Neural progenitor cell (in vitro differentiated cells): ENCODE results near the gene CINP. TPM values are rescaled to one million over a fixed set of nuclear protein-coding genes. Genes with fewer than 3 reads are reported as not detected.
"Not testable (repeated sequence)": the region's sequence is repeated elsewhere in the genome, so short reads cannot be mapped to it uniquely, and the experiment has no call there.

Experiments used
- DNase-seq: peaks from one replicate; pipeline ENCODE4 v3.0.0-alpha.2; 2016; ENCODE audit warnings: low spot score
- H2AFZ ChIP-seq: fragments of 200-600 bp; sonication (generic); replicated peaks from 2 replicates; pipeline ENCODE4 v1.6.1; 2016; ENCODE audit warnings: antibody characterized with exemption
- H3F3A ChIP-seq: fragments of 200-600 bp; sonication (generic); 2 replicates; pipeline ENCODE4 v1.6.1; 2016; ENCODE audit warnings: antibody characterized with exemption, low read depth
- H3K27ac ChIP-seq: fragments of 200-600 bp; sonication (generic); 2 replicates; pipeline ENCODE4 v1.5.1; 2016; ENCODE audit warnings: mild to moderate bottlenecking
- H3K27me3 ChIP-seq: fragments of 200-600 bp; sonication (generic); 2 replicates; pipeline ENCODE4 v1.6.1; 2016; ENCODE audit warnings: mild to moderate bottlenecking, moderate library complexity
- H3K36me3 ChIP-seq: fragments of 200-600 bp; sonication (generic); 2 replicates; pipeline ENCODE4 v1.5.1; 2016
- H3K4me1 ChIP-seq: fragments of 200-600 bp; sonication (generic); 2 replicates; pipeline ENCODE4 v1.6.1; 2016; ENCODE audit warnings: mixed run types
- H3K4me2 ChIP-seq: fragments of 200-600 bp; sonication (generic); 2 replicates; pipeline ENCODE4 v1.6.1; 2016
- H3K4me3 ChIP-seq: fragments of 200-600 bp; sonication (generic); 2 replicates; pipeline ENCODE4 v1.5.1; 2016
- H3K79me2 ChIP-seq: fragments of 200-600 bp; sonication (generic); 2 replicates; pipeline ENCODE4 v1.6.1; 2016; ENCODE audit warnings: low read depth
- H3K9ac ChIP-seq: fragments of 200-600 bp; sonication (generic); 2 replicates; pipeline ENCODE4 v1.6.1; 2016
- H3K9me3 ChIP-seq: fragments of 200-600 bp; sonication (generic); 2 replicates; pipeline ENCODE4 v1.5.1; 2016; ENCODE audit warnings: low read depth
- H4K20me1 ChIP-seq: fragments of 200-600 bp; sonication (generic); 2 replicates; pipeline ENCODE4 v1.6.1; 2016; ENCODE audit warnings: low read depth
- H3K27ac Mint-ChIP-seq: 3 replicates; pipeline ENCODE4 v1.8.0; 2021; ENCODE audit warnings: mixed read lengths
- H3K27me3 Mint-ChIP-seq: 2 replicates; pipeline ENCODE4 v1.8.0; 2022; ENCODE audit warnings: low read depth, mild to moderate bottlenecking, inconsistent platforms, moderate library complexity, mixed read lengths; ENCODE audit not compliant: insufficient read depth
- H3K36me3 Mint-ChIP-seq: 3 replicates; pipeline ENCODE4 v1.8.0; 2021; ENCODE audit warnings: mixed read lengths
- H3K4me1 Mint-ChIP-seq: 3 replicates; pipeline ENCODE4 v1.8.0; 2021; ENCODE audit warnings: mixed read lengths
- H3K4me3 Mint-ChIP-seq: 3 replicates; pipeline ENCODE4 v1.8.0; 2021; ENCODE audit warnings: mild to moderate bottlenecking, moderate library complexity, mixed read lengths
- H3K9me3 Mint-ChIP-seq: 3 replicates; pipeline ENCODE4 v1.8.0; 2020; ENCODE audit warnings: mixed read lengths
- EZH2 ChIP-seq: fragments of 200-600 bp; sonication (generic); IDR thresholded peaks from 2 replicates; pipeline ENCODE4 v1.6.1; 2017; ENCODE audit warnings: antibody characterized with exemption, mild to moderate bottlenecking, moderate library complexity
- EZH2phosphoT487 ChIP-seq: fragments of 200-600 bp; sonication (generic); IDR thresholded peaks from 2 replicates; pipeline ENCODE4 v1.6.1; 2017; ENCODE audit warnings: antibody characterized with exemption
- total RNA-seq: library from RNA; depleted of rRNA; stranded (reverse); fragments of >200 nt; gene quantifications from 2 replicates; pipeline ENCODE4 v1.2.3, GENCODE V29; 2015; ENCODE audit warnings: low replicate concordance
- TF ChIP-seq, protein P1 (sequence below): fragments of 200-600 bp; sonication (generic); IDR thresholded peaks from 2 replicates; pipeline ENCODE4 v1.5.1; 2017; ENCODE audit warnings: antibody characterized with exemption, mild to moderate bottlenecking

CINP gene
- total RNA-seq, 1 donor from 2014 or later = 53.5 TPM

DNA sequence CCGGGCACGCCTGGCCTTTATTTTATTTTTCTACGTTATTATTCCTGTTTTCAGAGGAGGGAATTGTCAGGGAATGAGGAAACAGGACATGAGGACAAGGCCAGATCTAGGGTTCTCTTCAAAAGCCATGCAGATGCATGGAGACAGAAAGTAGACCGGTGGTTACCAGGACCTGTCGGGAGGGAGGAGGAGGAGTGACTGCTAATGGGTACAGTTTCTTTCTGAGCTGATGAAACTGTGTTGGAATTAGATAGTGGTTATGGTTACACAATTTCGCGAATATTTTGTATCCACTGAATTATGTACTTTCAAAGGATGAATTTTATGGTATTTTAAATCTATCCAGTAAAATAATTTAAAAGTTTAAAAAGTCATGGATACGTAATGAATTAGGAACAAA is 31.9 kb downstream of the CINP start:
- H3K9me3 ChIP-seq = no peaks in the 10 kb centered on the region
- no peaks in the 10 kb centered on the region for H3K9me3 Mint-ChIP-seq
- H2AFZ ChIP-seq = no peak overlapping the region
- H4K20me1 ChIP-seq = no peaks in the 10 kb centered on the region
- no peak overlapping the region for H3K4me3 Mint-ChIP-seq
- no peak for DNase-seq
- H3F3A ChIP-seq = no peaks in the 10 kb centered on the region
- no peaks in the 10 kb centered on the region for H3K27me3 Mint-ChIP-seq
- H3K9ac ChIP-seq = no peak overlapping the region
- H3K4me3 ChIP-seq = no peak overlapping the region
- H3K36me3 ChIP-seq = no peaks in the 10 kb centered on the region
- no peaks in the 10 kb centered on the region for H3K27me3 ChIP-seq
- H3K36me3 Mint-ChIP-seq = peaks cover 12% of the 10 kb centered on the region
- no peak overlapping the region for H3K27ac Mint-ChIP-seq
- TF ChIP-seq EZH2phosphoT487 (no peak), EZH2 (no peak)
- TF ChIP-seq, protein P1, sequence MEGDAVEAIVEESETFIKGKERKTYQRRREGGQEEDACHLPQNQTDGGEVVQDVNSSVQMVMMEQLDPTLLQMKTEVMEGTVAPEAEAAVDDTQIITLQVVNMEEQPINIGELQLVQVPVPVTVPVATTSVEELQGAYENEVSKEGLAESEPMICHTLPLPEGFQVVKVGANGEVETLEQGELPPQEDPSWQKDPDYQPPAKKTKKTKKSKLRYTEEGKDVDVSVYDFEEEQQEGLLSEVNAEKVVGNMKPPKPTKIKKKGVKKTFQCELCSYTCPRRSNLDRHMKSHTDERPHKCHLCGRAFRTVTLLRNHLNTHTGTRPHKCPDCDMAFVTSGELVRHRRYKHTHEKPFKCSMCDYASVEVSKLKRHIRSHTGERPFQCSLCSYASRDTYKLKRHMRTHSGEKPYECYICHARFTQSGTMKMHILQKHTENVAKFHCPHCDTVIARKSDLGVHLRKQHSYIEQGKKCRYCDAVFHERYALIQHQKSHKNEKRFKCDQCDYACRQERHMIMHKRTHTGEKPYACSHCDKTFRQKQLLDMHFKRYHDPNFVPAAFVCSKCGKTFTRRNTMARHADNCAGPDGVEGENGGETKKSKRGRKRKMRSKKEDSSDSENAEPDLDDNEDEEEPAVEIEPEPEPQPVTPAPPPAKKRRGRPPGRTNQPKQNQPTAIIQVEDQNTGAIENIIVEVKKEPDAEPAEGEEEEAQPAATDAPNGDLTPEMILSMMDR = no peak
- H3K4me1 Mint-ChIP-seq = no peaks in the 10 kb centered on the region
- H3K27ac ChIP-seq = no peak overlapping the region
- no peak overlapping the region for H3K4me2 ChIP-seq
- H3K4me1 ChIP-seq = no peaks in the 10 kb centered on the region
- no peaks in the 10 kb centered on the region for H3K79me2 ChIP-seq

DNA sequence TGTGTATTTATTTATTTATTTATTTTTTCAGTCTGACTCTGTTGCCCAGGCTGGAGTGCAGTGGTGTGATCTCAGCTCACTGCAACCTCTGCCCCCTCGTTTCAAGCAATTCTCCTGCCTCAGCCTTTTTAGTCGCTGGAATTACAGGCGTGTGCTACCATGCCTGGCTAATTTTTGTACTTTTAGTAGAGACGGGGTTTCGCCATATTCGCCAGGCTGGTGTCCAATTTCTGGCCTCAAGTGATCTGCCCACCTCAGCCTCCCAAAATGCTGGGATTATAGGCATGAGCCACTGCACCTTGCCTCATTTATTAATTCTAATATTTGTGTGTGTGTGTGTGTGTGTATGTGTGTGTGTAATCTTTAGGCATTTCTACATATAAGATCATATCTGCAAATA is 33.3 kb downstream of the CINP start:
- H4K20me1 ChIP-seq, H3K27me3 Mint-ChIP-seq, H3K36me3 ChIP-seq, H3K36me3 Mint-ChIP-seq, DNase-seq, H3K9me3 ChIP-seq, H3K79me2 ChIP-seq, H3K4me1 ChIP-seq, H3K9ac ChIP-seq, H3K4me2 ChIP-seq, H3K4me3 ChIP-seq, H3K27me3 ChIP-seq, H2AFZ ChIP-seq, H3K4me3 Mint-ChIP-seq, H3K27ac ChIP-seq, H3K9me3 Mint-ChIP-seq, H3K27ac Mint-ChIP-seq, H3K4me1 Mint-ChIP-seq, H3F3A ChIP-seq: not testable (repeated sequence)

DNA sequence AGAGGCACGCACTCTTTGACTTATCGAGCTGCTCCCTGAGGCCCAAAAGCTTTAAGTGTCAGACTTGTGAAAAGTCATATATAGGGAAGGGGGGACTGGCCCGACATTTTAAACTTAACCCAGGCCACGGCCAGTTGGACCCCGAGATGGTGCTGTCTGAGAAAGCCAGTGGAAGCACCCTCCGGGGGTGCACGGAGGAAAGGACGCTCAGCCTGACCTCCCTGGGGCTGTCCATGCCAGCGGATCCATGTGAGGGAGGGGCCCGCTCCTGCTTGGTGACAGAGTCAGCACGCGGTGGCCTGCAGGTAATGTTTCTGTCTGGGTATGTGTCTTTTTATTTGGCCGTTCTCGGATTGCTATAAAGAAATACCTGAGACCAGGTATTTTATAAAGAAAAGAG is 36.1 kb downstream of the CINP start:
- H3K9me3 ChIP-seq = no peaks in the 10 kb centered on the region
- TF ChIP-seq EZH2phosphoT487 (no peak), EZH2 (no peak)
- TF ChIP-seq, protein P1 = no peak
- peaks cover 9% of the 10 kb centered on the region for H3K36me3 Mint-ChIP-seq
- H3K27me3 ChIP-seq = no peaks in the 10 kb centered on the region
- no peak overlapping the region for H3K4me3 ChIP-seq
- H2AFZ ChIP-seq = no peak overlapping the region
- no peak overlapping the region for H3K9ac ChIP-seq
- H3K27ac Mint-ChIP-seq = no peak overlapping the region
- no peaks in the 10 kb centered on the region for H3K4me1 ChIP-seq
- H3K27me3 Mint-ChIP-seq = peaks cover 2% of the 10 kb centered on the region
- peaks cover 7% of the 10 kb centered on the region for H3K4me1 Mint-ChIP-seq
- no peak for DNase-seq
- no peak overlapping the region for H3K4me2 ChIP-seq
- no peaks in the 10 kb centered on the region for H4K20me1 ChIP-seq
- H3K4me3 Mint-ChIP-seq = no peak overlapping the region
- H3K36me3 ChIP-seq = no peaks in the 10 kb centered on the region
- H3K9me3 Mint-ChIP-seq = no peaks in the 10 kb centered on the region
- H3K79me2 ChIP-seq = no peaks in the 10 kb centered on the region
- no peak overlapping the region for H3K27ac ChIP-seq
- H3F3A ChIP-seq = peaks cover 4% of the 10 kb centered on the region

DNA sequence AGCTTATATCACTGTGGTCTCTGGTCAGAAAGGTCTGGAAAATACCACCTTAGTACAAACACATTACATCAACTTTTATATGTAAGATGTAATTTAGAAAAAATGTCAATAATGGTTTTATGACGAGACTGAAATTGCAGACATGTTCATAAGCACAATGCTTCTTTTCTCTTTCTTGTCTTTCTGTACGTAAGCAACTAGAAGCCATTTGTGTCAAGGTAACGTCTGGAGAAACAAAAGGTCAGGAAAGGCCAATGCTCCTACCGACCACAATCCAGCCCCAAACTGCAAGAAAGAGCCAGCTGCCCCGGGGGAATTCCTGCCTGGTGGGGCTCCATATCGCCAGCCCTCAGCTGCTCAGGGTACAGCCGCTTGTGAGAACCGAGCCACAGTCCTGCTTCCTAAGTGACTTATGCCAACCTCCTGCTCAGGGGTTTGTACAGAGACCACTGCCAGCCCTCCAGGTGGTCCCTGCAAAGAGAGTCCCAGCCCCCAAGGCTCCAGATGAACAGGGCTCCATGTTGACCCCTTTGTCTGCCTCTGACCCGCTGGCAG is 36.8 kb downstream of the CINP start:
- no peak overlapping the region for H3K27ac Mint-ChIP-seq
- TF ChIP-seq EZH2phosphoT487 (no peak), EZH2 (no peak)
- TF ChIP-seq, protein P1 = no peak

More for the DNA sequence above, 36.8 kb downstream of the CINP start:
- DNase-seq = no peak
- no peak overlapping the region for H3K4me3 Mint-ChIP-seq
- Histone ChIP-seq H3F3A (peaks cover 7% of the 10 kb centered on the region), H3K27me3 (no peaks in the 10 kb centered on the region), H3K9ac (no peak overlapping the region), H3K79me2 (peaks cover under 1% of the 10 kb centered on the region), H3K36me3 (no peaks in the 10 kb centered on the region), H3K4me3 (no peak overlapping the region), H4K20me1 (no peaks in the 10 kb centered on the region), H3K4me1 (no peaks in the 10 kb centered on the region), H3K9me3 (no peaks in the 10 kb centered on the region), H3K27ac (no peak overlapping the region), H3K4me2 (no peak overlapping the region), H2AFZ (no peak overlapping the region)
- H3K27me3 Mint-ChIP-seq = peaks cover 2% of the 10 kb centered on the region
- H3K36me3 Mint-ChIP-seq = peaks cover 9% of the 10 kb centered on the region
- peaks cover 7% of the 10 kb centered on the region for H3K4me1 Mint-ChIP-seq
- no peaks in the 10 kb centered on the region for H3K9me3 Mint-ChIP-seq
